ENCODE measurements around the gene NDUFS5.
A peak's percentile ranks its signal among the peaks of the same experiment; 100 is the strongest.

Gene NDUFS5

GRCh38 chr1:39021426-39021825 lies 4.7 kb upstream of the NDUFS5 start:
- Histone ChIP-seq H3K9me3 (ENCODE audit: low read length) (no peaks in the 10 kb centered on the region), H3K4me3 (ENCODE audit: low read depth in 1 of 2, low read length in 2 of 2) (no peak overlapping the region), H3K27me3 (ENCODE audit: control insufficient read depth in 1 of 2, insufficient read depth in 2 of 2, low read length in 2 of 2) (no peaks in the 10 kb centered on the region), H3K36me3 (ENCODE audit: insufficient read depth, low read length) (no peaks in the 10 kb centered on the region), H3K4me1 (ENCODE audit: insufficient read depth, low read length) (peaks cover 6% of the 10 kb centered on the region), H3K27ac (ENCODE audit: low read depth, low read length) (no peak overlapping the region), H3K9ac (ENCODE audit: low read length) (no peak overlapping the region)

GRCh38 chr1:39023140-39023539 lies 3.0 kb upstream of the NDUFS5 start:
- Histone ChIP-seq H3K4me1 (ENCODE audit: insufficient read depth, low read length) (peaks cover 6% of the 10 kb centered on the region), H3K36me3 (ENCODE audit: insufficient read depth, low read length) (no peaks in the 10 kb centered on the region)

GRCh38 chr1:39026866-39027507 lies 837 bp downstream of the NDUFS5 start:
- Histone ChIP-seq H3K9me3 (ENCODE audit: low read length) (no peaks in the 10 kb centered on the region), H3K27me3 (ENCODE audit: control insufficient read depth in 1 of 2, insufficient read depth in 2 of 2, low read length in 2 of 2) (no peaks in the 10 kb centered on the region), H3K27ac (ENCODE audit: low read depth, low read length) (peak overlapping the region; percentile 95), H3K9ac (ENCODE audit: low read length) (peak overlapping the region; percentile 97), H3K4me1 (ENCODE audit: insufficient read depth, low read length) (peaks cover 13% of the 10 kb centered on the region), H3K4me3 (ENCODE audit: low read depth in 1 of 2, low read length in 2 of 2) (peak overlapping the region; percentile 65 to 90), H3K36me3 (ENCODE audit: insufficient read depth, low read length) (peaks cover 26% of the 10 kb centered on the region)

More at GRCh38 chr1:39023140-39023539, 3.0 kb upstream of the NDUFS5 start:
- no peaks in the 10 kb centered on the region for H3K27me3 ChIP-seq (ENCODE audit: control insufficient read depth in 1 of 2, insufficient read depth in 2 of 2, low read length in 2 of 2)
- H3K4me3 ChIP-seq (ENCODE audit: low read depth in 1 of 2, low read length in 2 of 2): no peak overlapping the region
- no peaks in the 10 kb centered on the region for H3K9me3 ChIP-seq (ENCODE audit: low read length)
- H3K9ac ChIP-seq (ENCODE audit: low read length): no peak overlapping the region
- H3K27ac ChIP-seq (ENCODE audit: low read depth, low read length): no peak overlapping the region

- no peak overlapping the region for H3K9ac ChIP-seq (ENCODE audit: low read length)
- H3K36me3 ChIP-seq (ENCODE audit: insufficient read depth, low read length): peaks cover 49% of the 10 kb centered on the region
- no peaks in the 10 kb centered on the region for H3K9me3 ChIP-seq (ENCODE audit: low read length)
- no peak overlapping the region for H3K27ac ChIP-seq (ENCODE audit: low read depth, low read length)
- H3K27me3 ChIP-seq (ENCODE audit: control insufficient read depth in 1 of 2, insufficient read depth in 2 of 2, low read length in 2 of 2): no peaks in the 10 kb centered on the region
- H3K4me3 ChIP-seq (ENCODE audit: low read depth in 1 of 2, low read length in 2 of 2): no peak overlapping the region
- H3K4me1 ChIP-seq (ENCODE audit: insufficient read depth, low read length): no peaks in the 10 kb centered on the region
Observed at GRCh38 chr1:39034114-39034654, 8.0 kb downstream of the NDUFS5 start.

GRCh38 chr1:39036678-39037077 lies 10.5 kb downstream of the NDUFS5 start:
- Histone ChIP-seq H3K27me3 (ENCODE audit: control insufficient read depth in 1 of 2, insufficient read depth in 2 of 2, low read length in 2 of 2) (no peaks in the 10 kb centered on the region), H3K9me3 (ENCODE audit: low read length) (no peaks in the 10 kb centered on the region), H3K27ac (ENCODE audit: low read depth, low read length) (no peak overlapping the region), H3K9ac (ENCODE audit: low read length) (no peak overlapping the region), H3K36me3 (ENCODE audit: insufficient read depth, low read length) (peaks cover 32% of the 10 kb centered on the region), H3K4me3 (ENCODE audit: low read depth in 1 of 2, low read length in 2 of 2) (no peak overlapping the region), H3K4me1 (ENCODE audit: insufficient read depth, low read length) (no peaks in the 10 kb centered on the region)

GRCh38 chr1:39043513-39043912 lies 17.4 kb downstream of the NDUFS5 start:
- H3K9ac ChIP-seq (ENCODE audit: low read length): no peak overlapping the region
- H3K4me1 ChIP-seq (ENCODE audit: insufficient read depth, low read length): no peaks in the 10 kb centered on the region
- peaks cover 3% of the 10 kb centered on the region for H3K36me3 ChIP-seq (ENCODE audit: insufficient read depth, low read length)
- no peaks in the 10 kb centered on the region for H3K27me3 ChIP-seq (ENCODE audit: control insufficient read depth in 1 of 2, insufficient read depth in 2 of 2, low read length in 2 of 2)
- H3K4me3 ChIP-seq (ENCODE audit: low read depth in 1 of 2, low read length in 2 of 2): no peak overlapping the region
- no peaks in the 10 kb centered on the region for H3K9me3 ChIP-seq (ENCODE audit: low read length)
- H3K27ac ChIP-seq (ENCODE audit: low read depth, low read length): no peak overlapping the region

- H3K36me3 ChIP-seq (ENCODE audit: insufficient read depth, low read length): peaks cover 3% of the 10 kb centered on the region
- no peak overlapping the region for H3K27ac ChIP-seq (ENCODE audit: low read depth, low read length)
- H3K9ac ChIP-seq (ENCODE audit: low read length): no peak overlapping the region
- no peaks in the 10 kb centered on the region for H3K27me3 ChIP-seq (ENCODE audit: control insufficient read depth in 1 of 2, insufficient read depth in 2 of 2, low read length in 2 of 2)
- no peak overlapping the region for H3K4me3 ChIP-seq (ENCODE audit: low read depth in 1 of 2, low read length in 2 of 2)
- H3K4me1 ChIP-seq (ENCODE audit: insufficient read depth, low read length): no peaks in the 10 kb centered on the region
- no peaks in the 10 kb centered on the region for H3K9me3 ChIP-seq (ENCODE audit: low read length)
Observed at GRCh38 chr1:39044762-39045161, 18.6 kb downstream of the NDUFS5 start.

GRCh38 chr1:39045231-39045630 lies 19.1 kb downstream of the NDUFS5 start:
- Histone ChIP-seq H3K9me3 (ENCODE audit: low read length) (no peaks in the 10 kb centered on the region), H3K27ac (ENCODE audit: low read depth, low read length) (no peak overlapping the region), H3K4me1 (ENCODE audit: insufficient read depth, low read length) (no peaks in the 10 kb centered on the region), H3K4me3 (ENCODE audit: low read depth in 1 of 2, low read length in 2 of 2) (no peak overlapping the region), H3K9ac (ENCODE audit: low read length) (no peak overlapping the region), H3K27me3 (ENCODE audit: control insufficient read depth in 1 of 2, insufficient read depth in 2 of 2, low read length in 2 of 2) (no peaks in the 10 kb centered on the region), H3K36me3 (ENCODE audit: insufficient read depth, low read length) (peaks cover 3% of the 10 kb centered on the region)

- no peaks in the 10 kb centered on the region for H3K4me1 ChIP-seq (ENCODE audit: insufficient read depth, low read length)
- no peaks in the 10 kb centered on the region for H3K27me3 ChIP-seq (ENCODE audit: control insufficient read depth in 1 of 2, insufficient read depth in 2 of 2, low read length in 2 of 2)
- no peak overlapping the region for H3K4me3 ChIP-seq (ENCODE audit: low read depth in 1 of 2, low read length in 2 of 2)
- peaks cover 3% of the 10 kb centered on the region for H3K36me3 ChIP-seq (ENCODE audit: insufficient read depth, low read length)
- H3K9ac ChIP-seq (ENCODE audit: low read length): no peak overlapping the region
- no peak overlapping the region for H3K27ac ChIP-seq (ENCODE audit: low read depth, low read length)
- no peaks in the 10 kb centered on the region for H3K9me3 ChIP-seq (ENCODE audit: low read length)
Observed at GRCh38 chr1:39046613-39047210, 20.6 kb downstream of the NDUFS5 start.

GRCh38 chr1:39047374-39048229 lies 21.5 kb downstream of the NDUFS5 start:
- Histone ChIP-seq H3K27me3 (ENCODE audit: control insufficient read depth in 1 of 2, insufficient read depth in 2 of 2, low read length in 2 of 2) (no peaks in the 10 kb centered on the region), H3K4me3 (ENCODE audit: low read depth in 1 of 2, low read length in 2 of 2) (no peak overlapping the region), H3K4me1 (ENCODE audit: insufficient read depth, low read length) (no peaks in the 10 kb centered on the region), H3K9ac (ENCODE audit: low read length) (no peak overlapping the region), H3K36me3 (ENCODE audit: insufficient read depth, low read length) (peaks cover 3% of the 10 kb centered on the region), H3K27ac (ENCODE audit: low read depth, low read length) (no peak overlapping the region), H3K9me3 (ENCODE audit: low read length) (no peaks in the 10 kb centered on the region)

- no peaks in the 10 kb centered on the region for H3K4me1 ChIP-seq (ENCODE audit: insufficient read depth, low read length)
- H3K36me3 ChIP-seq (ENCODE audit: insufficient read depth, low read length): peaks cover 3% of the 10 kb centered on the region
- no peak overlapping the region for H3K4me3 ChIP-seq (ENCODE audit: low read depth in 1 of 2, low read length in 2 of 2)
- H3K9ac ChIP-seq (ENCODE audit: low read length): no peak overlapping the region
- no peak overlapping the region for H3K27ac ChIP-seq (ENCODE audit: low read depth, low read length)
- H3K9me3 ChIP-seq (ENCODE audit: low read length): no peaks in the 10 kb centered on the region
- H3K27me3 ChIP-seq (ENCODE audit: control insufficient read depth in 1 of 2, insufficient read depth in 2 of 2, low read length in 2 of 2): no peaks in the 10 kb centered on the region
Observed at GRCh38 chr1:39048745-39049370, 22.7 kb downstream of the NDUFS5 start.

Measured in muscle layer of colon (tissue), 2 donors.